Stimulated activated CD8-positive, alpha-beta memory T cell treated with anti-CD3 and anti-CD28 coated beads, Interleukin-7, amount 100 ng/mL, for 48 hours (primary cell): ENCODE results near the gene CPA4.

Experiments used
- DNase-seq, 2 donors: peaks; one replicate each; pipeline ENCODE4 v3.0.0-alpha.2; 2020; ENCODE audit warnings: low read depth in 1 of 2; ENCODE audit errors: extremely low read depth in 1 of 2

The CPA4 gene

GRCh38 chr7:130344271-130344866 is 51.4 kb downstream of the CPA4 start, which contains the start of gene CPA5:
CPA5 (plus strand) TSS chr7:130344816; CDS start chr7:130346486, 1,670 bp downstream.
- no peak for DNase-seq

DNA sequence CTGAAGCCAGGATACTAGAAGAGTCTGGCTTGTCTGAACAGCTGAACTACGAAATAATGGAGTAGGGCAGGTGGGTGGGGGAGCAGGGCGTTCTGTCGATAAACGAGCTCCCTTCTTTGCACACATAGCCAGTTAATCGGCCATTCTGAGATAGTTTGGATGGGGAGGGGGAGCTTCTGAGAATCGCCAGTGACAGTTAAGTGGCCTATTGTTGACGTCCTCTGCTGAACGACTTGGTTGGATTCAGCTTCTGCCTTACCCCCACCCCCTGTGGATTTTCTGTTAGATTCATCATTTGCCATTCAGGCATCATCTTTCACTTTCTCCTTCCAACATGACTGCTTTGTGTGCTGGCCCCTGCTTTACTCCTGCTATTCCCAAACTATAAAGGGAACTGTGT is 52.2 kb downstream of the CPA4 start:
- DNase-seq: no peak

DNA sequence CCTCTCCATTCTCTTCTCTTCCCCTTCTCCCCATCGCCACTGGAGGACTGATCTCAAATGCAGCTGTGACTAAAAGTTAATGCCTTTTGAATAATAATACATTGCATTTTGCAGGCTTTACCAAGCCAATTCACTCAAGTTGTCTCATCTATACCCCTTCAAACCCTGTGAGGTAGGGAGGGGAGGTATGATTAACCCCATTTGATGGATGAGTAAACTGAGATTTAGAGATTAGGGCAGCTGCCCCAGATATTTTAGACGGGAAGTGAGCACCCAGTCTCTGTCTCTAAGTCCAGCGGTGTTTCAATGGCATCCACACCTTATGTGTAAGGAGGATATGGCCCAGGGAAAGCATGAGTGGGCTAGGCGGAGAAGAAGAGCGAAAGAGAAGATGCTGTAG is 52.8 kb downstream of the CPA4 start:
- DNase-seq: no peak

GRCh38 chr7:130346177-130346905 is 53.4 kb downstream of the CPA4 start:
- no peak for DNase-seq

- DNase-seq: no peak
These were observed 54.0 kb downstream of the CPA4 start for GRCh38 chr7:130346941-130347340.

DNA sequence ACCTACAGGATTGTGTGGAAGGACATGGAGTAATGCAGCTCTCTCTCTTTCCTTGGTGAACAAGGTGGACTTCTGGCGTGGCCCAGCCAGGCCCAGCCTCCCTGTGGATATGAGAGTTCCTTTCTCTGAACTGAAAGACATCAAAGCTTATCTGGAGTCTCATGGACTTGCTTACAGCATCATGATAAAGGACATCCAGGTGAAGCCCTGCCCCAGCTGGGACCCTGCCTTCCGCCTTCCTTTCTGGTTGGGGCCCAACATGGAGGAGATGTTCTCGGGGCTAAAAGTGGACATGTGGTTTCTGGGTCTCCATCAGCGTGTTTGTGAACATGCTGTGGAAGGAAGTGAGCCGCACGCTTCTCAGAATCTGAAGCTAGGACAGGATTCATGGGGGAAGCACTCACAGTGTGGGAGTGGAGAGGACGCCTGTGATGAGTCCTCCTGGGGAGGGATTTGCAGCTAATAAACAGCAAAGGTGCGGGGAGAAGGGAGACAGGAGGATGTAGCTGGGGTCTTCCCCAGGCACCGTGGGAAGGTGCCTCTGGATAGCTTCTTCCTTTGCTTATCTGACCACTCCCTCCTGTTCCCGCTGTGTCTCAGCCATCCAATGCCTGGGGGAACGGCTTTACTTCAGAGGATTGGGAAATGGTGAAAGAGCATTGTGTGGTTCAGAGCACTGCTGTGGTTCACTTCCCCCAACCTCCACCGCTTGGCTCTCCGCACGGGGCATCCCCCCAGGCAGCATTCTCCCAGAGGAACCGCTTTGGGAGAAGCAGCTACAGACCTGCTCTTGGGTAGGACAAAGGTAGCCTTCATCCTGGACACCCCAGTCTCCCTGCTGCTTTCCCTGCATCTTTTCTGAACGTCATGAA is 57.2 kb downstream of the CPA4 start:
- no peak for DNase-seq

- DNase-seq: no peak
These were observed 58.2 kb downstream of the CPA4 start for GRCh38 chr7:130350945-130351790.

DNA sequence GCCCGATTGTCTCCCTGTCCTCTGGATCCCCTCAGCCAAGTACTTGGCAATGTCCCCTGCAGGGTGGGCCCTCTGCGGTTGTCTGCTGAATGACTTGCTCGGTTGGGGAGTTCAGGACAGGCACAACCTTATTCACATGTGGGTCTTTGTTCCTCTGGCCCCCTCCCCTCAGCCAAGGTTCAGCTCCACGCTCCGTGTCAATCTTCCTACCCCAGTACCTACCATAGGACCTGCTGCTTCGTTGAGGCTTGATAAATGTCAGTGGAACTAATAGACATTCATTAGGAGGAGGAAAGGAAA is 58.8 kb downstream of the CPA4 start:
- DNase-seq: no peak

DNA sequence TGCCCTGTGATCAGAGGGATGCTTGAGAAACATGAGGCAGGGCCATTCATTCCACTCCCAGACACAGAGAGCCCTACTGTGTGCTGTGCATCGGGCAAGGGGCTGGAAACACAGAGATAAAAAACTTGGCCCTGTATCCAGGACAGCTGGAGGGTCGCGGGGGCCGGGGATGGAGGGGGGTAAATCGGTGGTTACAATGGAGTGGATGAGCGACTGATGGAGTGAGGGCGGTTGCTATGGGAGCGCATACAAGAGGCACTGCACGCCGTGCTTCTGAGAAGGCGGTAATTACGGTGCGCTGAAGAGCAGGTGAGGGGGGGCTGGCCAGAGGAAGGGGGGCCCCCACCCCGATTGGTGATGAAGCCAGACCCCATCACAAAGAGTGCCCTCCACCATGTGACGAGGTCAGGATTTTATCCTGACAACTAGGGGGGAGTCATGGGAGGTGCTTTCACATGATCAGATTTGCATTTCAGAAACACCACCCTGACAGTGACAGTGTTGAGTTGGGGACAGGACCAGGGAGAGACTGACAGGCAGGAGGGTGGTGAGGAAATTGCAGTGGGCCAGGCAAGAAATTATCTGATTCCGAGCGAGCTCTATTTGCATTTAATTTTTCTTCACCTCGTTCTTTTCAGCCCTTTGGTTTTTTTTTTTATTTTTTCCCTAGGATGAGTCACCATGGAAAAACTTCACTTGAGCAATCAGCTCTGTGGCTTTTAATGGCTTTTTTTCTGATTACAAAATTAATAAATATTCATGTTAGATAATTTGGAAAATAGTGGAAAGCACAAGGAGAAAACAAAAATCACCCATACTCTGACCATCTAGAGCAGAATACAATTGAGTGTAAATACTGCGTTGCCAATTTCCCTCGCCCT is 59.5 kb downstream of the CPA4 start:
- DNase-seq: no peak

DNA sequence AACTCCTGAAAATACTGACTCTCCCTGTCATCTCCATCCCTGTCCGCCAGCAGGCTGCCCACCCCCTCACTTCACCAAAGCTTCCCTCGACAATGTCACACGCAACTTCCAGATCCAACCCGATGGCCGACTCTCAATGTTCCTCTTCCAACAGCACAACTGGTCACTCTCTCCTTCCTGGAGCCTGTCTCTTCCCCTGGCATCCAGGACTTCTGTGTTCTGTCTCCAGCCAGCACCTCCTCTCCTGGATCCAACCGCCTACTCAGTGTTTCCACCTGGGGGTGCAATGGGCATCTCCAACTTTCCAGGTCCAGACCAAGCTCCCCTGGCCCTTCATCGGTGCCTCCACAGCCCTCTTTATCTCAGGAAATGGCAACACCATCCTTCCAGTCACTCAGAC is 60.2 kb downstream of the CPA4 start:
- no peak for DNase-seq

GRCh38 chr7:130356121-130356875 is 63.3 kb downstream of the CPA4 start:
- DNase-seq: no peak

GRCh38 chr7:130356876-130357611 is 64.1 kb downstream of the CPA4 start:
- no peak for DNase-seq

DNA sequence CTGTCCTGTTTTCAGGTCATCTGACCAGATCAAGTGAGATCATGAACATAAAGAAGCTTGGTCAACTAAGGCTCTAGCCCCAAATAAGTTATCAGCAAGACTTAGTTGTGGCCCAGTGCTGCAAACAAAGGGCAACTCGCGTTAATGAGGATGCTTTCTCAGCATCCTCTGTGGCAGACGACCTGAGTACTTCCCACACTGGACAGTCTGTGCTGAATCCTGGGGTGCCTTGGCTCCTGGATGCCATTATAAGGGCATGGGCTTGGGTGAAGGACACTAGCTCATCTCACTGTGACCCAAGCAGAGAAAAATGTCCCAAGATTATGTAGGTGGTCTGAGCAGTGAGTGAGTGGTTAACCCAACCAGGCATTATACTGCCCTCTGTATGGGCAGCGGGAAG is 65.5 kb downstream of the CPA4 start:
- no peak for DNase-seq

DNA sequence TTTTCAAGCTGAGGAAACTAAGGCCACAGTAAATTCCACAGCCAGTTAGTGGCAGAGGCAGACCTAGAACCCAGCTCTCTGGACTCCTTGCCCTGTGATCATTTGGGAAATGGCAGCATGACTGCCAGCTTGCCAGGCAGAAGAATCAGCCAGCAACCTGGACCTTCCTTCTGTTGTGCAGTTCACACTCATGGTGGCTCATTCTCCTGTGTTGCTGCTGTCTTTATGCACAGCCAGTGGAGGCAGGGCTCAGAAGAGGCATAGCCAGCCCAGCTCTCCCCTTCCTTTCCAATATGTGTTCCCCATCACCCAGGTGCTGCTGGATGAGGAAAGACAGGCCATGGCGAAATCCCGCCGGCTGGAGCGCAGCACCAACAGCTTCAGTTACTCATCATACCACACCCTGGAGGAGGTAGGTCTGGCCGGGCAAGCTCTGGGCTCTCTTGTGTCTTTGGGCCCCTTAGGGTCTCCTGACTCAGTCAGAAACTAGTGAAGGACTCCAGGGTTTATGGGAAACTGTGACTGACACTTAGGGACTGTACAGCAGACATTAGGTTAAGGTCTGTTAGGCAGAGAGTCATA is 66.4 kb downstream of the CPA4 start:
- no peak for DNase-seq

GRCh38 chr7:130360518-130360917 is 67.6 kb downstream of the CPA4 start:
- DNase-seq: no peak

- no peak for DNase-seq
These were observed 68.7 kb downstream of the CPA4 start for GRCh38 chr7:130361681-130362080.

- DNase-seq: no peak
These were observed 69.4 kb downstream of the CPA4 start for GRCh38 chr7:130362251-130362816.
